Left ventricle myocardium inferior (tissue), 1 donor: ENCODE results near the gene SKP2. TPM values are rescaled to one million over a fixed set of nuclear protein-coding genes. Genes with fewer than 3 reads are reported as not detected.

Source experiments
- DNase-seq: peaks from one replicate; pipeline ENCODE4 v3.0.0-alpha.2; 2020
- H3K27ac ChIP-seq: fragments of 200-600 bp; replicated peaks from 2 replicates; pipeline ENCODE4 v1.8.0; 2021
- H3K27me3 ChIP-seq: fragments of 200-600 bp; 2 replicates; pipeline ENCODE4 v1.8.0; 2021; ENCODE audit warnings: low read depth
- H3K36me3 ChIP-seq: fragments of 200-600 bp; 2 replicates; pipeline ENCODE4 v1.8.0; 2021
- H3K4me1 ChIP-seq: fragments of 200-600 bp; 2 replicates; pipeline ENCODE4 v1.8.0; 2021
- H3K4me3 ChIP-seq: fragments of 200-600 bp; 2 replicates; pipeline ENCODE4 v1.8.0; 2021; ENCODE audit warnings: mild to moderate bottlenecking, moderate library complexity
- H3K9me3 ChIP-seq: fragments of 200-600 bp; replicated peaks from 2 replicates; pipeline ENCODE4 v1.8.0; 2021
- CTCF ChIP-seq: fragments of 200-600 bp; IDR thresholded peaks from 2 replicates; pipeline ENCODE4 v1.8.0; 2021; ENCODE audit warnings: antibody characterized with exemption, mild to moderate bottlenecking, borderline replicate concordance
- intact Hi-C: fragments of 100-400 bp; cut with micrococcal nuclease; formaldehyde crosslinking; loops from one replicate; pipeline ENCODE4 v1.11.0; 2022
- total RNA-seq: library from RNA; stranded (reverse); fragmentation: NEBNext Ultra II Directional; extraction: Animal tissue kit (Norgen Biotek cat#: 25700); gene quantifications from one replicate; pipeline ENCODE4 v1.2.1, GENCODE V29; 2021
- donor health status: DM: no; HTN: yes; CAD: no; lungs with severe emphysema.

SKP2 gene
- total RNA-seq, 1 donor from 2014 or later, result 4.6 TPM

- H3K4me1 ChIP-seq, result peaks cover 29% of the 10 kb centered on the region
- intact Hi-C loops, result no loop called here
- H3K36me3 ChIP-seq, result peaks cover 67% of the 10 kb centered on the region
These were observed 8.7 kb downstream of the SKP2 start for GRCh38 chr5:36160617-36161016.

GRCh38 chr5:36161361-36161760 lies 9.4 kb downstream of the SKP2 start:
- Histone ChIP-seq H3K4me3 (no peak overlapping the region), H3K27ac (no peak overlapping the region), H3K27me3 (no peaks in the 10 kb centered on the region), H3K36me3 (peaks cover 72% of the 10 kb centered on the region), H3K9me3 (no peaks in the 10 kb centered on the region), H3K4me1 (peaks cover 22% of the 10 kb centered on the region)
- TF ChIP-seq CTCF, result no peak
- intact Hi-C loops, result no loop called here
- DNase-seq, result no peak

More at GRCh38 chr5:36160617-36161016, 8.7 kb downstream of the SKP2 start:
- H3K9me3 ChIP-seq, result no peaks in the 10 kb centered on the region
- no peak overlapping the region for H3K4me3 ChIP-seq
- H3K27me3 ChIP-seq, result no peaks in the 10 kb centered on the region
- DNase-seq, result no peak
- H3K27ac ChIP-seq, result no peak overlapping the region
- no peak for TF ChIP-seq CTCF

- H3K27ac ChIP-seq, result no peak overlapping the region
These were observed 11.0 kb downstream of the SKP2 start for GRCh38 chr5:36162810-36163486.

GRCh38 chr5:36164461-36164860 lies 12.6 kb downstream of the SKP2 start:
- intact Hi-C loops, result no loop called here
- no peak for DNase-seq
- peaks cover 86% of the 10 kb centered on the region for H3K36me3 ChIP-seq
- no peak for TF ChIP-seq CTCF
- no peaks in the 10 kb centered on the region for H3K27me3 ChIP-seq
- no peak overlapping the region for H3K4me3 ChIP-seq
- H3K9me3 ChIP-seq, result no peaks in the 10 kb centered on the region
- H3K27ac ChIP-seq, result no peak overlapping the region
- H3K4me1 ChIP-seq, result no peaks in the 10 kb centered on the region

More at GRCh38 chr5:36162810-36163486, 11.0 kb downstream of the SKP2 start:
- peaks cover 8% of the 10 kb centered on the region for H3K4me1 ChIP-seq
- no peaks in the 10 kb centered on the region for H3K9me3 ChIP-seq
- no peak for TF ChIP-seq CTCF
- intact Hi-C loops, result no loop called here
- no peaks in the 10 kb centered on the region for H3K27me3 ChIP-seq
- H3K36me3 ChIP-seq, result peaks cover 77% of the 10 kb centered on the region
- no peak for DNase-seq
- no peak overlapping the region for H3K4me3 ChIP-seq

- TF ChIP-seq CTCF, result no peak
- DNase-seq, result no peak
- Histone ChIP-seq H3K27me3 (no peaks in the 10 kb centered on the region), H3K36me3 (peaks cover 98% of the 10 kb centered on the region), H3K27ac (no peak overlapping the region), H3K4me3 (no peak overlapping the region), H3K9me3 (no peaks in the 10 kb centered on the region), H3K4me1 (no peaks in the 10 kb centered on the region)
- intact Hi-C loops, result no loop called here
These were observed 16.8 kb downstream of the SKP2 start for GRCh38 chr5:36168737-36169136.
